ENCODE results near the gene TMEM134.

Gene TMEM134

DNA sequence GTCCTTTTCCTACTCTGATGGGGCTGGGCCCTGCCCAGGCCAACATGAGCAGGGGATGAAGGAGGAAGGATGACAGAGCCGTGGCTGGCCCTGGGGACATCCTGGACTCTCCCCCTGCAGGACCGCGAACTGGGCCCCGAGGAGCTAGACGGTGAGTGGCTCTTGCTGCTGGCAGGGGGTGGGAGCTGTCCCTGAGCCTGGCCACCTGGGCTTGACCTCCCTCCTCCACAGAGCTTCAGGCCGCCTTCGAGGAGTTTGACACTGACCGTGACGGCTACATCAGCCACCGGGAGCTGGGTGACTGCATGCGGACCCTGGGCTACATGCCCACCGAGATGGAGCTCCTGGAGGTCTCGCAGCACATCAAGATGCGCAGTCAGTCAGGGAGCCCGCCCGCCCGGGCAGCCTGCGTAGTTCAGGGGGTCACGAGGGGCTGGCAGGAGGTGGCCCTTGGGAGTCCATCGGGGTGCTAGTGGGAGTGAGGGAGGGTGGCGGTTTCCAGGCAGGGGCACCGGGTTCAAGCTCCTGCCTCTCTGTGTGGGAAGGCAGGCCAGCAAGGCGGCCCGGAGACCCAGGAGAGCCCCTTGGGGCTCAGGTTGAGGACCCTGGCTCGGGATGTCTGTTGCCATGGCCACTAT is 12.9 kb downstream of the TMEM134 start:
- DNase-seq: no peak

DNA sequence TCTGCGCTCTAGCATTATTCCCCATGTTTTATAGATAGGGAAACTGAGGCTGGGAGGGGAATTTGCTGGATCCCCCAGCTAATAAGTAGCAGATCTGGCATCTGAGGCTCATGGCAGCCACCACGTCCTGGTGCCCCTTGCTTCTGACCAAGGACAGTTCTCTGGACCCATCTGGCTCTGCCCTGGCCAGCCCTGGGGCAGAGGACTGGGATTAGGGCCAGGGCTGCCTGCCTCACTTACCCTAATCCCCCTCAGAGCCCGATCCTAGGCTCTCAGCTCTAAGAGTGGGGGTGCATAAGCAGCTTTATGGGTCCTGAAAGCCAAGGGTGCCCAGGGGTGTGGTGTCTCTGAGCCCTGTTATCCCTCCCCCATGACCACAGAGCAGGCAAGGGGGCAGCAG is 14.0 kb downstream of the TMEM134 start, which contains the start of gene CABP4:
CABP4 (plus strand) TSS at position 301 of the 400 bp plus-strand sequence; CDS start at position 371, 70 bp downstream.
- no peak for DNase-seq

GRCh38 chr11:67453816-67454732 is 15.0 kb downstream of the TMEM134 start:
- no peak for DNase-seq

DNA sequence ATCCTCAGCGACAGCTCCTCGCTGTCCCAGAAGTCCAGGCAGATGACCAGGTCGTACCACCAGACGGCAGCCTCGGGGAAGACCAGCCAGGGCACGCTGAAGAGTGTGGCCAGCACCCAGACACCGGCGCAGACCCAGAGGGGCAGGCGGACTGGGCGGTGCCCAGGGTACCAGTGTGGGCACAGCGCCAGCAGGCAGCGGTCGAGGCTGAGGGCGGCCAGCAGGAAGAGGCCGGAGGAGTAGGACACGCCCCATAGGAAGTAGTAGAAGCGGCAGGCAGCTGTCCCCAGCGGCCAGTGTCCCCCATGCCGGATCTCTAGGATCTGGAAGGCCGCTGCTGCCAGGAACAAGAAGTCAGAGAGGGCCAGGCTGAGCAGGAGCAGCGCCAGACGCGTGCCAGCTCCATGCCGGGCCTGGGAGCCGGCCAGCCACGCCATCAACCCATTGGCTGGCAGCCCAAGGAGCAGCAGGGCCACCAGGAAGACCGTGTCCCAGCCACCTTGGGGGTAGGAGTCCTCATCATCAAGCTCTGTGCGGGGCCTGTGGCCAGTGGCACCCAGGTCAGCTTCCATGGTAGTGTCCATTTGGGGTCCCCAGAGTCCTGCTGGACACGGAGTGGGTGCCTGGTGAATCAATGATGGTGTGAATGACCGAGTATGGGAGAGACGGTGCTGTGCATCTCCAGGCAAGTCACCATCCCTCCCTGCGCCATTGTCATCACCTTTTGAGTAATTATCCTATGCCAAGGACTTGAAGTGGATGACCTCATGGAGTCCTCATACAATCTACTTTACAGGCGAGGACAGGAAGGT is 16.7 kb downstream of the TMEM134 start, which contains the start of gene GPR152:
GPR152 (minus strand) TSS at position 589 of the 812 bp plus-strand sequence; CDS start at position 584, 5 bp downstream.
- DNase-seq: no peak

DNA sequence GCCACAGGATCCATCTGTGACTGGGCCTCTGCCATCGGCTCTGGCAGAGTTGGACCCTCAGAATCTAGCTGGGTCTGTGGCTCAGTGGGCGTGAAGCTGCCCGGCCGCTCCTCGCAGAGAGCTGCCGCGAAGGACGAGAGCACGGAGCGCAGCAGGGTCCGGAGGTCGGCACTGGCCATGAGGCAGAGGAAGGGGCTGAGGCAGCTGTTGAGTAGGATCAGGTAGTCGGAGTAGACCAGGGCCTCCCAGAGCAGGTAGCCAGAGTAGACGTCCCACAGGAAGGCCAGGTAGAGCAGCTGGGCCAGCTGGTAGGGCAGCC is 17.4 kb downstream of the TMEM134 start:
- DNase-seq: no peak

- DNase-seq: no peak
Observed at GRCh38 chr11:67450796-67451657, 18.0 kb downstream of the TMEM134 start.

DNA sequence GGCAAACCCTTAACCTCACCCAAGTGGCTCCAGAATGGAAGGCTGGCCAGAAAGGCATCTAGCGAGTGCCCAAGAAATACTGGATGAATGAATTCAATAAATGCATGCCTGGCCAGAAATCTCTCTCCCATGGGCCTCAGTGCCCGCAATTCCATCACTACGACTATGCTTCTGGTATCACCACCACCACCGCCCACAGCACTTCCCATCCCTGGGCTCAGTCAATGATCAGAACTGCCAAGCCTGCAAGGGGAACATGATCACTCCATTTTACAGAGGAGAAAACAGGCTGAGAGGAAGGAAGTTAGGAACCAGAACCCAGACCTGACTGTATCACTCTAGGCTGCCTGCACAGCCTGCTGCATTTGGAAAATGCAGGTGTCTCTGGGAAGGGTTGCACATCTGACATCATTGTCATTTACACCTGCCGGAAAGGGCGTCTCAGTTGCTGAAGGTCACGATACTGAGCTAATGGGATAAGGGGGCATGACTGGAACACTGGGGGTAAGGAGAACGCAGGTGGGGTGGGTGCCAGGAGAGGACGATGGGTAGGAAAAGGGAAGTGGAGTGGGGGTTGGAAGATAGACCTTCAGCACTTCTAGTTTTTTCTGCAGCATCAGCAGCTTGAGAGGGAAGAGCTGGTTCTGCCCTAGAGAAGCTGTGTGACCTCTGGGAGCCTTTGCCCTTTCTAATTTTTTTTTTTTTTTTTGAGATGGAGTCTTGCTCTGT is 19.8 kb downstream of the TMEM134 start:
- DNase-seq: peak; percentile 65

- no peak for DNase-seq
Observed at GRCh38 chr11:67448220-67448609, 20.8 kb downstream of the TMEM134 start.

- no peak for DNase-seq
Observed at GRCh38 chr11:67445515-67445914, 23.5 kb downstream of the TMEM134 start.

GRCh38 chr11:67442504-67443404 is 26.3 kb downstream of the TMEM134 start:
- DNase-seq: no peak

- no peak for DNase-seq
Observed at GRCh38 chr11:67441731-67442351, 27.2 kb downstream of the TMEM134 start.

GRCh38 chr11:67441098-67441563 is 27.9 kb downstream of the TMEM134 start:
- no peak for DNase-seq

GRCh38 chr11:67440229-67441097 is 28.6 kb downstream of the TMEM134 start:
- no peak for DNase-seq

GRCh38 chr11:67439321-67440228 is 29.5 kb downstream of the TMEM134 start:
- peak; percentile 56 for DNase-seq

- no peak for DNase-seq
Observed at GRCh38 chr11:67438158-67438902, 30.7 kb downstream of the TMEM134 start.

GRCh38 chr11:67437809-67438157 is 31.3 kb downstream of the TMEM134 start:
- no peak for DNase-seq

Data from inflammatory macrophage treated with lipopolysaccharide for 4 hours (primary cell).